IMR-90 (cell line): Measurements from ENCODE around the gene FGF9. TPM values are rescaled to one million over a fixed set of nuclear protein-coding genes. Genes with fewer than 3 reads are reported as not detected.

Experiments used
- ATAC-seq: fragments of 200-7000 bp; cut with Tn5 transposase; 2 replicates; pipeline ENCODE4 v1.9.1; 2020; ENCODE audit warnings: low read depth, mild to moderate bottlenecking, moderate library complexity
- BruUV-seq: library from RNA; stranded (reverse); fragments of 400-500 nt; replicated peaks from 2 replicates; lab custom pipeline; 2021; lab: Mats Ljungman, UMichigan
- CTCF ChIA-PET: fragments of 300-600 bp; formaldehyde crosslinking; extraction: SDS; loops from one replicate; lab custom pipeline; 2021; ENCODE audit warnings: antibody characterized with exemption; lab: Yijun Ruan, JAX
- POLR2A ChIA-PET: fragments of 300-600 bp; sonication (Branson Sonifier 250); formaldehyde crosslinking; loops from one replicate; lab custom pipeline; 2022; ENCODE audit warnings: antibody characterized with exemption; ENCODE audit not compliant: unreplicated experiment; lab: Charles Lee
- DNase-seq: peaks from one replicate; pipeline ENCODE4 v3.0.0; 2013
- H2AFZ ChIP-seq: replicated peaks from 2 replicates; pipeline ENCODE3; 2013; ENCODE audit warnings: low read length, mild to moderate bottlenecking; ENCODE audit not compliant: poor library complexity
- H2AK5ac ChIP-seq: 2 replicates; pipeline ENCODE4 v1.6.1; 2013; ENCODE audit warnings: low read depth, low read length, inconsistent platforms
- H2AK9ac ChIP-seq: replicated peaks from 2 replicates; pipeline ENCODE3; 2013; ENCODE audit warnings: mild to moderate bottlenecking, low read depth, low read length, moderate library complexity; ENCODE audit not compliant: poor library complexity
- H2BK120ac ChIP-seq: 2 replicates; pipeline ENCODE4 v1.6.1; 2013; ENCODE audit warnings: low read depth, low read length, inconsistent platforms
- H2BK15ac ChIP-seq: 3 replicates; pipeline ENCODE4 v1.6.1; 2013; ENCODE audit warnings: low read depth, low read length, inconsistent platforms
- H2BK20ac ChIP-seq: 2 replicates; pipeline ENCODE4 v1.6.1; 2013; ENCODE audit warnings: low read depth, mild to moderate bottlenecking, inconsistent platforms, low read length, moderate library complexity
- H2BK5ac ChIP-seq: 2 replicates; pipeline ENCODE4 v1.6.1; 2013; ENCODE audit warnings: mild to moderate bottlenecking, low read depth, low read length, inconsistent platforms; ENCODE audit not compliant: poor library complexity, severe bottlenecking
- H3K14ac ChIP-seq: replicated peaks from 2 replicates; pipeline ENCODE4 v1.6.1; 2013; ENCODE audit warnings: low read depth, low read length, inconsistent platforms
- H3K18ac ChIP-seq: 2 replicates; pipeline ENCODE4 v1.6.1; 2013; ENCODE audit warnings: low read depth, low read length, control low read depth
- H3K23ac ChIP-seq: 2 replicates; pipeline ENCODE4 v1.6.1; 2013; ENCODE audit warnings: low read depth, low read length, inconsistent platforms
- H3K27ac ChIP-seq: 2 replicates; pipeline ENCODE4 v1.5.1; 2013; ENCODE audit warnings: mild to moderate bottlenecking, control low read depth, low read length; ENCODE audit not compliant: insufficient read depth
- H3K27me3 ChIP-seq: 2 replicates; pipeline ENCODE4 v1.6.1; 2013; ENCODE audit warnings: low read length; ENCODE audit not compliant: control insufficient read depth, insufficient read depth
- H3K36me3 ChIP-seq: 2 replicates; pipeline ENCODE4 v1.6.1; 2013; ENCODE audit warnings: low read length, mixed read lengths; ENCODE audit not compliant: control insufficient read depth, insufficient read depth
- H3K4ac ChIP-seq: 2 replicates; pipeline ENCODE4 v1.6.1; 2013; ENCODE audit warnings: low read depth, low read length, inconsistent platforms
- H3K4me1 ChIP-seq: 2 replicates; pipeline ENCODE4 v1.6.1; 2013; ENCODE audit warnings: low read length, mixed read lengths; ENCODE audit not compliant: control insufficient read depth, insufficient read depth
- H3K4me2 ChIP-seq: 2 replicates; pipeline ENCODE4 v1.6.1; 2013; ENCODE audit warnings: low read depth, mild to moderate bottlenecking, control low read depth, low read length, moderate library complexity
- H3K4me3 ChIP-seq: 2 replicates; pipeline ENCODE4 v1.5.1; 2013; ENCODE audit warnings: low read depth, mild to moderate bottlenecking, control low read depth, low read length, moderate library complexity; ENCODE audit not compliant: insufficient read depth
- H3K56ac ChIP-seq: 2 replicates; pipeline ENCODE4 v1.6.1; 2013; ENCODE audit warnings: low read length, inconsistent platforms; ENCODE audit not compliant: insufficient read depth; ENCODE audit errors: extremely low read depth
- H3K79me1 ChIP-seq, 2 experiments: 2 replicates each; pipeline ENCODE4 v1.6.1; 2013; ENCODE audit warnings: low read length in 2 of 2, inconsistent platforms in 1 of 2, low read depth in 1 of 2
- H3K9ac ChIP-seq: 2 replicates; pipeline ENCODE4 v1.6.1; 2013; ENCODE audit warnings: low read depth, low read length, control low read depth
- H3K9me1 ChIP-seq: 2 replicates; pipeline ENCODE4 v1.6.1; 2013; ENCODE audit warnings: low read length, inconsistent platforms; ENCODE audit not compliant: insufficient read depth
- H3K9me3 ChIP-seq: 2 replicates; pipeline ENCODE4 v1.6.1; 2013; ENCODE audit warnings: low read length; ENCODE audit not compliant: control insufficient read depth, insufficient read depth
- H4K20me1 ChIP-seq: 2 replicates; pipeline ENCODE4 v1.6.1; 2013; ENCODE audit warnings: low read length, inconsistent platforms; ENCODE audit not compliant: insufficient read depth
- H4K5ac ChIP-seq: 2 replicates; pipeline ENCODE4 v1.6.1; 2013; ENCODE audit warnings: mild to moderate bottlenecking, low read depth, low read length, control low read depth
- H4K8ac ChIP-seq, 2 experiments: 2 replicates each; pipeline ENCODE4 v1.6.1; 2013; ENCODE audit warnings: low read depth in 2 of 2, low read length in 2 of 2, control low read depth in 1 of 2, inconsistent platforms in 1 of 2
- H4K91ac ChIP-seq: 2 replicates; pipeline ENCODE4 v1.6.1; 2013; ENCODE audit warnings: low read depth, low read length, inconsistent platforms; ENCODE audit not compliant: insufficient read depth
- BHLHE40 ChIP-seq: fragments of 150-350 bp; IDR thresholded peaks from 2 replicates; pipeline ENCODE4 v1.6.1; 2016; ENCODE audit warnings: mild to moderate bottlenecking, low read depth, low read length
- CEBPB ChIP-seq: IDR thresholded peaks from 2 replicates; pipeline ENCODE4 v1.6.1; 2012; ENCODE audit warnings: low read depth, low read length, improper control_type of control experiment
- CHD1 ChIP-seq: IDR thresholded peaks from 2 replicates; pipeline ENCODE4 v1.6.1; 2012; ENCODE audit warnings: low read depth, low read length, improper control_type of control experiment
- FOS ChIP-seq: fragments of 150-350 bp; IDR thresholded peaks from 2 replicates; pipeline ENCODE4 v1.6.1; 2016; ENCODE audit warnings: low read depth, low read length
- MAFK ChIP-seq: IDR thresholded peaks from 2 replicates; pipeline ENCODE4 v1.6.1; 2012; ENCODE audit warnings: low read depth, low read length, improper control_type of control experiment
- MAZ ChIP-seq: IDR thresholded peaks from 2 replicates; pipeline ENCODE4 v1.6.1; 2012; ENCODE audit warnings: low read depth, mild to moderate bottlenecking, low read length, improper control_type of control experiment, moderate library complexity, borderline replicate concordance
- MXI1 ChIP-seq: IDR thresholded peaks from 2 replicates; pipeline ENCODE4 v1.6.1; 2012; ENCODE audit warnings: low read depth, mild to moderate bottlenecking, low read length, moderate library complexity, borderline replicate concordance
- NFE2L2 ChIP-seq: fragments of 150-350 bp; IDR thresholded peaks from 2 replicates; pipeline ENCODE4 v1.6.1; 2016; ENCODE audit warnings: low read depth, mild to moderate bottlenecking, low read length
- POLR2A ChIP-seq: IDR thresholded peaks from 2 replicates; pipeline ENCODE4 v1.6.1; 2012; ENCODE audit warnings: mild to moderate bottlenecking, low read depth, low read length
- RAD21 ChIP-seq: IDR thresholded peaks from 2 replicates; pipeline ENCODE4 v1.6.1; 2012; ENCODE audit warnings: low read length, improper control_type of control experiment
- RCOR1 ChIP-seq: IDR thresholded peaks from 2 replicates; pipeline ENCODE4 v1.6.1; 2012; ENCODE audit warnings: mild to moderate bottlenecking, low read length, improper control_type of control experiment; ENCODE audit not compliant: insufficient replicate concordance
- RFX5 ChIP-seq: IDR thresholded peaks from 2 replicates; pipeline ENCODE4 v1.8.0; 2012; ENCODE audit warnings: low read depth, mild to moderate bottlenecking, low read length, moderate library complexity
- SMC3 ChIP-seq: fragments of 150-350 bp; IDR thresholded peaks from 2 replicates; pipeline ENCODE4 v1.6.1; 2016; ENCODE audit warnings: low read depth, mild to moderate bottlenecking, antibody characterized with exemption, low read length, moderate library complexity
- WGBS, 2 experiments: methylation state at CpG; one replicate each; pipeline versions ENCODE4 v1.1.5 to v1.1.7; 2013; ENCODE audit warnings: missing lambda C conversion rate in 2 of 2; ENCODE audit not compliant: insufficient read length in 1 of 2; ENCODE audit errors: extremely low coverage in 2 of 2; 5-methylcytosine and 5-hydroxymethylcytosine counted together
- dilution Hi-C: fragments of 300-500 bp; cut with HindIII; formaldehyde crosslinking; loops from one replicate; pipeline ENCODE4 v1.14.3; 2018; ENCODE audit warnings: low sequenced_read_pairs; ENCODE audit not compliant: unreplicated experiment
- in situ Hi-C: fragments of 300-500 bp; cut with MboI; formaldehyde crosslinking; loops from 3 replicates; pipeline ENCODE4 v1.14.3; 2019; ENCODE audit warnings: low sequenced_read_pairs, inconsistent platforms, mixed read lengths
- intact Hi-C: fragments of 100-400 bp; cut with micrococcal nuclease; formaldehyde crosslinking; loops from 2 replicates; pipeline ENCODE4 v1.10.0; 2022
- polyA plus RNA-seq, 3 experiments: library from polyadenylated mRNA; depleted of rRNA; stranded (reverse); fragments of >200 nt; gene quantifications; 2 replicates each; pipeline ENCODE4 v1.2.3, GENCODE V29; 2012; ENCODE audit warnings: low replicate concordance in 1 of 3
- total RNA-seq: library from RNA; depleted of rRNA; stranded (reverse); fragments of >200 nt; gene quantifications from 2 replicates; pipeline ENCODE4 v1.2.3, GENCODE V29; 2012
- TF ChIP-seq, protein P1 (sequence below): fragments of 150-350 bp; IDR thresholded peaks from 2 replicates; pipeline ENCODE4 v1.6.1; 2017; ENCODE audit warnings: mild to moderate bottlenecking, antibody characterized with exemption, low read length, low read depth
- TF ChIP-seq, protein P2 (sequence below): conservative IDR thresholded peaks from 2 replicates; pipeline ENCODE4 v1.5.1; 2012; ENCODE audit warnings: mild to moderate bottlenecking, low read depth, low read length, improper control_type of control experiment
- TF ChIP-seq, protein P3 (sequence below): fragments of 150-350 bp; IDR thresholded peaks from 2 replicates; pipeline ENCODE4 v1.6.1; 2016; ENCODE audit warnings: low read depth, mild to moderate bottlenecking, low read length, moderate library complexity, borderline replicate concordance

The FGF9 gene
- total and polyA plus RNA-seq, 2 of the 4 experiments (the other 2 are of a cell fraction): under 0.01 to 0.05 TPM

DNA sequence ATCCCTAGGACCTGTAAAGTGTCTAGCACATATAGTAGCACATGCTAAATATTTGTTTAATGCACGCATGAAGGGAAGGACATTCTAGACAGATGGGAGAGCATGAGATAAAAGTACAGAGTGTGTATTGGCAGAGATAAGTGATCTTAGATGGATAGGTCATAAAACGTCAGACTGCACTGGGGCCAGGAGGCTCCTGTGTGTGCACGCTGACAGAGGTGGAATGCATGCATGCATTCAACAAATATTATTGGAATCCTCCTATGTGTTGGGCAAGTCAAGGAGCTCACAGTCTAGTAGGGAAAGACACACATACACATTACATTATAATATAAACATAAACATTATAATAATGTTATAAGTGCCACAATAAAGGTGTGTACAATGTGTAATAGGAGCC is 73.3 kb downstream of the FGF9 start:
- H2BK15ac ChIP-seq: no peak overlapping the region
- H3K14ac ChIP-seq: no peak overlapping the region
- DNase-seq: peak; percentile 37
- ChIA-PET POLR2A (no interaction called here), CTCF (no interaction called here)
- BruUV-seq: no TSS peak
- no peaks in the 10 kb centered on the region for H3K79me1 ChIP-seq
- H4K8ac ChIP-seq: no peak overlapping the region
- H3K4me2 ChIP-seq: no peak overlapping the region
- in situ Hi-C loops (no loop called here), dilution Hi-C loops (no loop called here), intact Hi-C loops (loop anchor here (10.0 kb wide), 1 partner anchor 231 kb away; no protein-coding TSS in a partner anchor)
- H3K9me1 ChIP-seq: peaks cover 6% of the 10 kb centered on the region; the same call in 1 of the 2 replicates
- no peaks in the 10 kb centered on the region for H4K20me1 ChIP-seq
- H4K91ac ChIP-seq: 0 out of 2 replicates have a peak overlapping the region, but pooled peaks have one; percentile 24
- no peak overlapping the region for H2BK120ac ChIP-seq
- no peak overlapping the region for H3K27ac ChIP-seq
- no peak overlapping the region for H3K4me3 ChIP-seq
- H2BK20ac ChIP-seq: peak overlapping the region; percentile 13; the same call in 1 of the 2 replicates
- TF ChIP-seq, protein P1, sequence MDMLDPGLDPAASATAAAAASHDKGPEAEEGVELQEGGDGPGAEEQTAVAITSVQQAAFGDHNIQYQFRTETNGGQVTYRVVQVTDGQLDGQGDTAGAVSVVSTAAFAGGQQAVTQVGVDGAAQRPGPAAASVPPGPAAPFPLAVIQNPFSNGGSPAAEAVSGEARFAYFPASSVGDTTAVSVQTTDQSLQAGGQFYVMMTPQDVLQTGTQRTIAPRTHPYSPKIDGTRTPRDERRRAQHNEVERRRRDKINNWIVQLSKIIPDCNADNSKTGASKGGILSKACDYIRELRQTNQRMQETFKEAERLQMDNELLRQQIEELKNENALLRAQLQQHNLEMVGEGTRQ: no peak
- TF ChIP-seq RCOR1 (no peak), RAD21 (no peak), MAZ (no peak), MXI1 (no peak), CEBPB (no peak), NFE2L2 (no peak), BHLHE40 (no peak), RFX5 (no peak), POLR2A (no peak), FOS (no peak), CHD1 (no peak), MAFK (no peak), SMC3 (no peak)
- TF ChIP-seq, protein P2, sequence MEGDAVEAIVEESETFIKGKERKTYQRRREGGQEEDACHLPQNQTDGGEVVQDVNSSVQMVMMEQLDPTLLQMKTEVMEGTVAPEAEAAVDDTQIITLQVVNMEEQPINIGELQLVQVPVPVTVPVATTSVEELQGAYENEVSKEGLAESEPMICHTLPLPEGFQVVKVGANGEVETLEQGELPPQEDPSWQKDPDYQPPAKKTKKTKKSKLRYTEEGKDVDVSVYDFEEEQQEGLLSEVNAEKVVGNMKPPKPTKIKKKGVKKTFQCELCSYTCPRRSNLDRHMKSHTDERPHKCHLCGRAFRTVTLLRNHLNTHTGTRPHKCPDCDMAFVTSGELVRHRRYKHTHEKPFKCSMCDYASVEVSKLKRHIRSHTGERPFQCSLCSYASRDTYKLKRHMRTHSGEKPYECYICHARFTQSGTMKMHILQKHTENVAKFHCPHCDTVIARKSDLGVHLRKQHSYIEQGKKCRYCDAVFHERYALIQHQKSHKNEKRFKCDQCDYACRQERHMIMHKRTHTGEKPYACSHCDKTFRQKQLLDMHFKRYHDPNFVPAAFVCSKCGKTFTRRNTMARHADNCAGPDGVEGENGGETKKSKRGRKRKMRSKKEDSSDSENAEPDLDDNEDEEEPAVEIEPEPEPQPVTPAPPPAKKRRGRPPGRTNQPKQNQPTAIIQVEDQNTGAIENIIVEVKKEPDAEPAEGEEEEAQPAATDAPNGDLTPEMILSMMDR: no peak
- TF ChIP-seq, protein P3, sequence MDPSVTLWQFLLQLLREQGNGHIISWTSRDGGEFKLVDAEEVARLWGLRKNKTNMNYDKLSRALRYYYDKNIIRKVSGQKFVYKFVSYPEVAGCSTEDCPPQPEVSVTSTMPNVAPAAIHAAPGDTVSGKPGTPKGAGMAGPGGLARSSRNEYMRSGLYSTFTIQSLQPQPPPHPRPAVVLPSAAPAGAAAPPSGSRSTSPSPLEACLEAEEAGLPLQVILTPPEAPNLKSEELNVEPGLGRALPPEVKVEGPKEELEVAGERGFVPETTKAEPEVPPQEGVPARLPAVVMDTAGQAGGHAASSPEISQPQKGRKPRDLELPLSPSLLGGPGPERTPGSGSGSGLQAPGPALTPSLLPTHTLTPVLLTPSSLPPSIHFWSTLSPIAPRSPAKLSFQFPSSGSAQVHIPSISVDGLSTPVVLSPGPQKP: no peak
- H3K4me1 ChIP-seq: peaks cover 13% of the 10 kb centered on the region
- no peak overlapping the region for H3K9ac ChIP-seq
- peak; percentile 48 for ATAC-seq
- no peak overlapping the region for H3K4ac ChIP-seq
- no peak overlapping the region for H3K56ac ChIP-seq
- WGBS, 2 experiments: 0% methylated on average over 1 of the region's 3 CpGs; no CpG with 5 or more reads in 1 of the 2 experiments
- H3K9me3 ChIP-seq: no peaks in the 10 kb centered on the region
- no peak overlapping the region for H4K5ac ChIP-seq
- H2BK5ac ChIP-seq: no peak overlapping the region
- no peak overlapping the region for H2AK9ac ChIP-seq
- no peak overlapping the region; the same call in 1 of the 2 replicates for H2AK5ac ChIP-seq
- H3K27me3 ChIP-seq: no peaks in the 10 kb centered on the region
- H2AFZ ChIP-seq: no peak overlapping the region
- no peak overlapping the region for H3K23ac ChIP-seq
- no peak overlapping the region for H3K18ac ChIP-seq
- H3K36me3 ChIP-seq: no peaks in the 10 kb centered on the region
